ENCODE results near the gene APOD. TPM values are rescaled to one million over a fixed set of nuclear protein-coding genes. Genes with fewer than 3 reads are reported as not detected.

The APOD gene
- total and polyA plus RNA-seq, 2 of the 8 experiments (the other 6 are each of a cell fraction or from before 2014, with no cell fraction given), result not detected

DNA sequence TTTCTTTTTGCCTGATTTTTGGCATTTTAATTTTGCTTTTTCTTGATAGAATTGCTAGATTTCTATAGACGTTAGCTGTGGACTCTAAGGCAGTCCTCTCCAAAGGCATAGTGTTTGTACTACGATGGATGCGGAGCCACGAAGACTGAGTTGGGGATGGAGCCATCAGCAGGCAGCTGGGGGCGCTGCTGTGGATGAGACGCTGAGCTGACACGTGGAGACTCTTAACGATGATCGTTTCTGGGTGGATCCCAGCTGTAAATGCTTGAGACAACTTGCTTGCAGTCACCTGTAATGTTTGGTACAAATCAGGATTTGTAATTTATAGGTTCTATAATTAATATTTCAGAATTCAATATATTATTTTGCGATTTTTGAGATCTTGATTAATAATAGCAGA lies 27.4 kb downstream of the APOD start:
- Histone ChIP-seq H2BK120ac (replicated peaks; ENCODE audit: low read depth, low read length) (no peak overlapping the region), H3K23me2 (ENCODE audit: low read depth, low read length) (no peaks in the 10 kb centered on the region), H2AFZ (ENCODE audit: low read length) (no peak overlapping the region), H2BK15ac (ENCODE audit: low read length) (no peak overlapping the region), H3K56ac (replicated peaks; ENCODE audit: insufficient read length, low read depth, low read length) (no peak overlapping the region), H4K8ac (ENCODE audit: extremely low read depth, insufficient read depth, low read length) (no peak overlapping the region), H3K23ac (ENCODE audit: insufficient read length) (no peak overlapping the region), H3K27me3 (replicated peaks in 1 of 4; ENCODE audit: control insufficient read depth in 3 of 4, extremely low read depth in 1 of 4, insufficient read depth in 3 of 4, low read length in 3 of 4) (no peaks in the 10 kb centered on the region; a peak in 3 of 7 replicates), H4K91ac (replicated peaks; ENCODE audit: insufficient read length, low read length) (no peak overlapping the region), H3K79me1 (ENCODE audit: low read depth, low read length) (no peaks in the 10 kb centered on the region), H3K9ac (replicated peaks in 1 of 4; ENCODE audit: extremely low read depth in 1 of 4, low read depth in 3 of 4, low read length in 3 of 4) (no peak overlapping the region), H3K4ac (replicated peaks; ENCODE audit: insufficient read length, low read depth, low read length) (no peak overlapping the region), H3K14ac (ENCODE audit: insufficient read length) (no peak overlapping the region), H2BK20ac (ENCODE audit: low read length) (no peak overlapping the region), H3K4me1 (replicated peaks in 1 of 4; ENCODE audit: control insufficient read depth in 3 of 4, insufficient read depth in 4 of 4, low read length in 3 of 4) (peaks cover 0 to 3% (median under 1%) of the 10 kb centered on the region in 4 experiments; a peak in 1 of 7 replicates), H3K4me2 (ENCODE audit: insufficient read depth in 1 of 2, low read depth in 2 of 2, low read length in 2 of 2) (no peak overlapping the region), H3K27ac (ENCODE audit: low read depth, low read length) (no peak overlapping the region), H3K4me3 (ENCODE audit: extremely low read depth in 1 of 4, insufficient read depth in 2 of 4, low read depth in 3 of 4, low read length in 4 of 4) (no peak overlapping the region), H2BK12ac (ENCODE audit: low read depth, low read length) (no peak overlapping the region), H2AK5ac (ENCODE audit: low read depth, low read length) (no peak overlapping the region), H3K79me2 (ENCODE audit: control insufficient read depth in 1 of 2, insufficient read depth in 2 of 2, low read length in 2 of 2) (no peaks in the 10 kb centered on the region), H3K18ac (ENCODE audit: extremely low read depth, low read length) (no peak overlapping the region), H3K36me3 (ENCODE audit: control insufficient read depth in 2 of 4, insufficient read depth in 4 of 4, low read length in 3 of 4) (no peaks in the 10 kb centered on the region), H3K9me3 (ENCODE audit: insufficient read depth in 2 of 2, low read depth in 1 of 2, low read length in 1 of 2) (no peaks in the 10 kb centered on the region), H4K20me1 (replicated peaks in 1 of 2; ENCODE audit: control insufficient read depth in 1 of 2, insufficient read depth in 2 of 2, low read length in 2 of 2) (no peaks in the 10 kb centered on the region), H2BK5ac (ENCODE audit: low read depth, low read length) (no peak overlapping the region), H4K5ac (ENCODE audit: insufficient read length, low read depth, low read length) (no peak overlapping the region)
- no peak for DNase-seq (ENCODE audit: low read depth in 1 of 2, low spot score in 2 of 2)
- POLR2A ChIA-PET (ENCODE audit: partially characterized antibody), result no interaction called here
- peak; percentile 7 for FAIRE-seq
- CTCF ChIA-PET (ENCODE audit: partially characterized antibody), result interaction anchor here (1.0 to 2.5 kb wide), 8 partner anchors 10 to 291 kb away, joined by 3 to 9 read pairs (median 4); partner anchors contain the start of genes APOD and XXYLT1
- 40% methylated on average over 10 of the region's 10 CpGs; no CpG with 5 or more reads in 1 of the 2 experiments for WGBS, 2 experiments (ENCODE audit: extremely low coverage in 1 of 2, insufficient coverage in 1 of 2, insufficient read length in 1 of 2, insufficient replicate concordance in 2 of 2, low coverage in 1 of 2, low lambda C conversion rate in 2 of 2, missing lambda C conversion rate in 1 of 2)
- peak; percentile 29 to 43; a peak in 2 of 4 replicates for TF ChIP-seq RAD21 (IDR thresholded peaks at IDR 0.05 in 1 of 2, conservative IDR thresholded peaks at IDR 0.05 in 1 of 2; ENCODE audit: low read depth in 2 of 2, low read length in 2 of 2)
- TF ChIP-seq, protein P1, sequence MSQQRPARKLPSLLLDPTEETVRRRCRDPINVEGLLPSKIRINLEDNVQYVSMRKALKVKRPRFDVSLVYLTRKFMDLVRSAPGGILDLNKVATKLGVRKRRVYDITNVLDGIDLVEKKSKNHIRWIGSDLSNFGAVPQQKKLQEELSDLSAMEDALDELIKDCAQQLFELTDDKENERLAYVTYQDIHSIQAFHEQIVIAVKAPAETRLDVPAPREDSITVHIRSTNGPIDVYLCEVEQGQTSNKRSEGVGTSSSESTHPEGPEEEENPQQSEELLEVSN (IDR thresholded peaks at IDR 0.05), result peak; percentile 91
- no peak for TF ChIP-seq NRF1 (IDR thresholded peaks at IDR 0.05; ENCODE audit: low read depth, low read length)
- TF ChIP-seq, protein P2, sequence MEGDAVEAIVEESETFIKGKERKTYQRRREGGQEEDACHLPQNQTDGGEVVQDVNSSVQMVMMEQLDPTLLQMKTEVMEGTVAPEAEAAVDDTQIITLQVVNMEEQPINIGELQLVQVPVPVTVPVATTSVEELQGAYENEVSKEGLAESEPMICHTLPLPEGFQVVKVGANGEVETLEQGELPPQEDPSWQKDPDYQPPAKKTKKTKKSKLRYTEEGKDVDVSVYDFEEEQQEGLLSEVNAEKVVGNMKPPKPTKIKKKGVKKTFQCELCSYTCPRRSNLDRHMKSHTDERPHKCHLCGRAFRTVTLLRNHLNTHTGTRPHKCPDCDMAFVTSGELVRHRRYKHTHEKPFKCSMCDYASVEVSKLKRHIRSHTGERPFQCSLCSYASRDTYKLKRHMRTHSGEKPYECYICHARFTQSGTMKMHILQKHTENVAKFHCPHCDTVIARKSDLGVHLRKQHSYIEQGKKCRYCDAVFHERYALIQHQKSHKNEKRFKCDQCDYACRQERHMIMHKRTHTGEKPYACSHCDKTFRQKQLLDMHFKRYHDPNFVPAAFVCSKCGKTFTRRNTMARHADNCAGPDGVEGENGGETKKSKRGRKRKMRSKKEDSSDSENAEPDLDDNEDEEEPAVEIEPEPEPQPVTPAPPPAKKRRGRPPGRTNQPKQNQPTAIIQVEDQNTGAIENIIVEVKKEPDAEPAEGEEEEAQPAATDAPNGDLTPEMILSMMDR (IDR thresholded peaks at IDR 0.05; ENCODE audit: control extremely low read depth in 1 of 3, insufficient read depth in 1 of 3, low read depth in 1 of 3, low read length in 3 of 3), result peak; percentile 56 to 81 (median 79)
- TF ChIP-seq, protein P3, sequence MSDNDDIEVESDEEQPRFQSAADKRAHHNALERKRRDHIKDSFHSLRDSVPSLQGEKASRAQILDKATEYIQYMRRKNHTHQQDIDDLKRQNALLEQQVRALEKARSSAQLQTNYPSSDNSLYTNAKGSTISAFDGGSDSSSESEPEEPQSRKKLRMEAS (IDR thresholded peaks at IDR 0.05), result peak; percentile 97
